NCI-H2196 treated with DMSO at 0.1 percent for 48 hours (cell line): ENCODE results near the gene FKBP4.
A peak's percentile ranks its signal among the peaks of the same experiment; 100 is the strongest.
"Not testable (repeated sequence)": the region's sequence is repeated elsewhere in the genome, so short reads cannot be mapped to it uniquely, and the experiment has no call there.

ENCODE experiments used
- DNase-seq: peaks from one replicate; lab custom pipeline; 2025; ENCODE audit not compliant: unreplicated experiment; lab: John Stamatoyannopoulos, UW

Gene FKBP4, protein sequence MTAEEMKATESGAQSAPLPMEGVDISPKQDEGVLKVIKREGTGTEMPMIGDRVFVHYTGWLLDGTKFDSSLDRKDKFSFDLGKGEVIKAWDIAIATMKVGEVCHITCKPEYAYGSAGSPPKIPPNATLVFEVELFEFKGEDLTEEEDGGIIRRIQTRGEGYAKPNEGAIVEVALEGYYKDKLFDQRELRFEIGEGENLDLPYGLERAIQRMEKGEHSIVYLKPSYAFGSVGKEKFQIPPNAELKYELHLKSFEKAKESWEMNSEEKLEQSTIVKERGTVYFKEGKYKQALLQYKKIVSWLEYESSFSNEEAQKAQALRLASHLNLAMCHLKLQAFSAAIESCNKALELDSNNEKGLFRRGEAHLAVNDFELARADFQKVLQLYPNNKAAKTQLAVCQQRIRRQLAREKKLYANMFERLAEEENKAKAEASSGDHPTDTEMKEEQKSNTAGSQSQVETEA

DNA sequence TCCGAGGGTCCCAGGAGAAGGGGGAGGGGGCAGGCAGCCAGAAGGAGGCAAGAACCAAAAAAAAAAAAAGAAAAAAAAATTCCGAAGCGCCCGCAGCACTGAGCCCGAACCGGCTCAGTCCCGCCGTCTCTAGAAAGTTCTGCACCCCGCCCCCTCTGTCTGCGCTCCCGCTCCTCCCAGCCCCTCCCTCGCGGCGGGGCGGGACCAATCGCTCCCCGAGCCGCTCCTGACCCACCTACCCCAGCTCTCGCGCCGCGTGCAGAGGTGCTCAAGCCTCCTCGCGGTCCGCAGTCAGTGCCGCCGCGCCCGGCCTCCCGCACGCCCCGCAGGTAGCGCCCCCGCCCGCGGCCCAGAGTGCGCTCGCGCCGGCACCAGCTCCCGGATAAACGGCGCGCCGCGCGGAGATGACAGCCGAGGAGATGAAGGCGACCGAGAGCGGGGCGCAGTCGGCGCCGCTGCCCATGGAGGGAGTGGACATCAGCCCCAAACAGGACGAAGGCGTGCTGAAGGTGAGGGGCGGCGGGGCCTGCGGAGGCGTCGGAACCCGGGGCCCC is at the start of gene FKBP4:
FKBP4 (plus strand) TSS at position 235 of the 554 bp plus-strand sequence; CDS start at position 405, 170 bp downstream.
- peak; percentile 42 for DNase-seq

DNA sequence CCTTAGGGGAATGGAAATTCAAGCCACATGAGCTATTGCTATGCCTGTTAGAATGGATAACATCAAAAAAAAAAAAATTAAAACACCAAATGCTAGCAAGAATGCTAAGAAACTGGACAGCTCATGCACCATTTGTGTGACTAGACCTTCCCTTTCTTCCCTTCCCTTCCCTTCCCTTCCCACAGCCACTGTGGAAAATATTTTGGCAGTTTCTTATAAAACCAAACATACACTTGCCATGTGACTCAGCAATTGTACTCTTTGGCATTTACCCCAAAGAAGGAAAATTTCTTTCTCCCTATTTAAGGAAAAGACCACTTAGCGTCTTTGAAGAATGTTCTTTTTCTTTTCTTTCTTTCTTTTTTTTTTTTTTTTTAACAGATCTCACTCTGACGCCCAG is 49.1 kb upstream of the FKBP4 start:
- no peak for DNase-seq

DNA sequence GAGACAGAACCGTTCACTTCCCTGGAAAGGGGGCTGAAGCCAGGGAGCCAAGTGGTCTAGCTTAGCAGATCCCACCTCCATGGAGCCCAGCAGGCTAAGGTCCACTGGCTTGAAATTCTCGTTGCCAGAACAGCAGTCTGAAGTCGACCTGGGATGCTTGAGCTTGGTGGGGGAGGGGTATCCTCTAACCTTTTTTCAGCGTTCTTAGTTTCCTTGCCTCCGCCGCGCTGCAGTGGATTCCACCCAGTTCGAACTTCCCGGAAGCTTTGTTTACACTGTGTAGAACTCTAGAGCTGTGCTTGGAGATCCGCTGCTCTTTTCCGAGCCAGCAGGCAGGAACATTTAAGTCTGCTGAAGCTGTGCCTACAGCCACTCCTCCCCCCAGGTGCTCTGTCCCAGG is 45.2 kb upstream of the FKBP4 start:
- DNase-seq, result no peak

DNA sequence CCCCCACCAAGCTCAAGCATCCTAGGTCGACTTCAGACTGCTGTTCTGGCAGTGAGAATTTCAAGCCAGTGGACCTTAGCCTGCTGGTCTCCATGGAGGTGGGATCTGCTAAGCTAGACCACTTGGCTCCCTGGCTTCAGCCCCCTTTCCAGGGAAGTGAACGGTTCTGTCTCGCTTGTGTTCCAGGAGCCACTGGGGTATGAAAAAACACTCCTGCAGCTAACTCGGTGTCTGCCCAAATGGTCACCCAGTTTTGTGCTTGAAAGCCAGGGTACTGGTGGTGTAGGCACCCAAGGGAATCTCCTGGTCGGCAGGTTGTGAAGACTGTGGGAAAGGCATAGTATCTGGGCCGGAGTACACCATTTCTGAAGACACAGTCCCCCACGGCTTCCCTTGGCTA is 44.6 kb upstream of the FKBP4 start:
- DNase-seq, result no peak

DNA sequence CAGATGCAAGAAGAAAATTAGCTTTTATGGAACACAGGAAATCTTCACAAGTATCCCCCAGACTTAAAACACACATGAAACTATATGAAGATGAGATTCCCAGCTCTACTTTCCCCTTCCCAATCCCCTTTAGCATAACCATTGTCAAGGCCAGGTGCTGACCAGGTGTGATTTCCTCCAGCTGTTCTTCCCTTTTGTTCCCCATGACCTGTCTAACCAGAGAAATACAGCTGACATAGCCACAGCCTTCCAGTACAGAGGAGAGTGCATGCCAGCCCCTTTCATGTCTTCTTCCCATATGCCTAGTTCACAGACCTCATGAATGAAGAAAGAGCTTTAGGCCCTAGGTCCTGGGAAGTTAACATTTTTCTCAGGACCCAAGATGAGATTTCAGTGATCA is 43.5 kb upstream of the FKBP4 start:
- DNase-seq, result no peak

DNA sequence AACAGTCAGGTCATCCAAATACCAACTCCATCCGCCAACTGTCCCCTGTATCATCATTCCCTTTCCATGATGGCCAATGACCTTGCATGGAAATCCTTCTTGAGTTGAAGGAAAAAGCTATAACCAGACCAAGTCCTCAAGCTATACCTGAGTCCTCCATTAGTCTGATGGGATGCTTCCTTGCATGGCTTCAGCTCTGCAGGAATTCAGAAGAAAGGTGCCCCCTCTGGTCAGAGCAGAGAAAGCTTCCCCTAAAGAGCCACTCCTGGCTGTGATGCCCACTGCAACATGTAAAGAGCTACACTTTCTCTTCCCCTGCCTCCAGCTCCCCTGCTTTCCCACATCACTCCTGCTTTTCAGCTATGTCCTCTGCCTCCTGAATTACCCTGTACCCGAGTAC is 43.1 kb upstream of the FKBP4 start:
- DNase-seq, result no peak

DNA sequence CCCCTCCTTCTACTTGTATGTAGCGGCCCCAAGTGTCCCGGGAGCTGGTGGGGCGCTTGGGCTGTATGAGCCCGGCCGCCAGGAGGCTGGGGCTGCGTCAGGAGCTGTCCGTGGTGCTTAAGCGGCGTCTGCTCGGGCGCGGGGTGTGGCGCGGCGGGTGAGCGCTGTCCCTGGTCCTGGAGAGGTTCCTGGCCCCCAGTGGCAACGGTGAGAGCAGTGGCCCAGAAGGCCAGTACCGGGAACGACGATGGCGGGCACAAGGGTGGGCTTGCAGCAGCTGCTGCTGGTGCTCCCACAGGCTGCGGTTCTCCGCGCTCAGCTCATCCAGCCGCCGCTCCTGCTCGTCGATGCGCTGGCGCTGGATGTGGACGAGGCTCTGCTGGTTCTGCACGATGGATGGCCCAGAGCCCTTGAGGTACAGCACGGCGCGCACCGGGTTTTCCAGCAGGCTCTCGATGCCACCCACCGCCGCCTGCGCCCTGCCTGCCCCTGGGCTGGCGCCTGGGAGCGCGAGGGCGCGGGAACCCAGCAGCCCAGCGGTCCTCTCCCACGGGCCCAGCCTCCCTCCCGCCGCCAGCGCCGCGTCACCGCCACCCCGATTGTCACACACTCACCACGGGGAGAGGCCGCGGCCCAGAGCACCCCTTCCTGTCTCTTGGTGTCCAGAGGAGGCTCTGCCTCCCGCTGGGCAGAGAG is 41.9 kb upstream of the FKBP4 start:
- no peak for DNase-seq

DNA sequence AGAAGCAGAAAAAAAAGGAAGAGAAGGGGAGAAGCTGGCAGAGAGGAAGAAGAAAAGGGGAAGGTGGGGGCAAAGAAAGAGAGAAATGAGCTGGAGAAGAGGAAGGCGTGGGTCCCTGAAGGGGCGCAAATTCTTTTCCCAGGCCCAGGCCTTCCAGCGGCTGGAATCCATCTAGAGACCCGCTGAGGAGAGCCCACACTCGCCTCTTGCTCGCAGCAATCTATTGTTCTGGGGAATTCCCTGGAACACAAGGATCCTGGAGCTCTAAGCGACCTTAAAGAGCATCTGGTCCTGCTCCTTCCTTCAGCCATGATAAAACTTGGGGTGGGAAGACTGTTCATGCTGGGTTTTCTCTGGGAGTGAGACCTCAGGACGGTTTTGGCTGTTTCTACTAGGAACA is 41.2 kb upstream of the FKBP4 start:
- no peak for DNase-seq

DNA sequence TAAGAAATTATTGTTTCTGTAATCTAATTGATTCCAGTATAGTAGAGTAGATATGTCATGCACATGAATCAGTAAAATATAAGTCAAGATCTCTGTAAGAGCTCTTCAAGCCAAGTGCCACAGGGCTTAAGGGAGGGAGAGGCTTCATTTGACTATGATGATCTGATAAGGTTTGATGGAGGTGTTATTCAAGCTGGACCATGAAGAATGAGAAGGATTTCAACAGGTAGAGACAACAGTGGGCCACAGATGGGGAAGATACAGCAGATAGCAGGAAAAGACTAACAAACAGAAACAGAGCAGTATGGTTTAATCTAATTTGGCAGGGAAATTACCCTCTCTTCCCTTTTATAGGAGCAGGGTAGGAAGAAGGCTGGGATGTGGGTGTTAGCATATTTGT is 40.6 kb upstream of the FKBP4 start:
- no peak for DNase-seq

DNA sequence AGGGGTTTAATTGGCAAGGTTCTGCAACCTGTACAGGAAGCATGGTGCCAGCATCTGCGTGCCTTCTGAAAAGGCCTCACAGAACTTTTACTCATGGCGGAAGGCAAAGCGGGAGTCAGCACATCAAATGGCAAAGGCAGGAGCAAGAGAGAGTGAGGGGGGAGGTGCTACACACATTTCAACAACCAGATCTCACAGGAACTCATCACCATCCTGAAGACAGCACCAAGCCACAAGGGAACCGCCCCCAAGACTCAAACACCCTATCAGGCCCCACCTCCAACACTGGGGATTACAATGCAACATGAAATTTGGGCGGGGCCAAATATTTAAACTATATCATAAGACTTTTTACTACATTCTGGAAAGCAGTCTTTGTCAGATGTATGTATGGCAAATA is 38.0 kb upstream of the FKBP4 start:
- no peak for DNase-seq

DNA sequence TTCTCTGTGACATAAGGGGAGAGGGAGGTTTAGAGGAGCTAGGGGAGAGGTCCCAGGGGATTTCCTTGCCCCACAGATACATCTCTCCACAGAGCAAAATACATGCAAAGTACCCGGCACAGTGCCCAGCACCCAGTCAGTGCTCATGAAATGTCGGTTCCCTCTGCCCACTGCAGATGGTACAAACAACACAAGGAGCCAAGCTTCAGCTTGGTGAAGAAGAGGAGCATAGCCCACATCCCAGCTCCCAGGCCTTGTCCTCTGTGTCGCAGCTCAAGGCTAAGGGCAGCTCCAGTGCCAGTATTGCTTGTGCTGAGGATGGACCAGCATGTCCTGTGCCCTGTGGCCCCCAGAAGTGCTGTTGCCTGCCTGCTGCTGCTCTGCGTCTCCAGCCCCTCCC is 35.0 kb upstream of the FKBP4 start:
- DNase-seq, result no peak

DNA sequence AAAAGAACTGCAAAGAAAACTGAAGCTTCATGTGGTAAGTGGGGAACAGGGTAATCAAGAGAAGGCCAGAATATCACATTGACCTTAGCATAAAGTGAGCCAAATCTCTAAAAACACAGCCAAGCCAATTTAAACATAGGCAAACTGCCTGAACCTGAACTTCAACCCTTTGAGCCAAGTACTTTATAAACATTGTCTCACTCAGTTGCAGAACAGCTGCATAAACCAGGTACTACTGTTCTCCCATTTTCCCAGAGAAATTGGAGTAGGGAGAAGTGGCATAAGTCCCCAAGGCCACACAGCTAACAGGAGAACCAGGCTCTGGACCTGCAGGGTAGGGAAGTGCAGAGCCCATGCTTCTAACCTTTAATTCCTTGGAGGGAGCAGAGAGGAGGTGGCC is 30.4 kb upstream of the FKBP4 start:
- no peak for DNase-seq

DNA sequence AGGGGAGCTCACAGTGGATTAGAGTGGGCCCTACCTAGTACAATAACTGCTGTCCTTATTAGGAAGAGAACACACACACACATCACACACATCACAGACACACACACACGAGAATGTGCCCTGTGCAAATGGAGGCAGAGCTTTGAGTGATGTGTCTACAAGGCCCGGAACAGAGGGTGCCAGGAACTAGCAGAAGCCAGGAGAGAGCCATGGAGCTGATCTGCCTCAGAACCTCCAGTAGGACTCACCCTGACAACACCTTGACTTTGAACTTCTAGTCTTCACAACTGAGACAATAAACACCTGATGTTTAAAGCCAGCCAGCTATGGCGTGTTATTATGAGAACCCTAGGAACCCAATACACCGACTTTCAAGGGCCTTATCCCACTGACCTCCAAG is 29.7 kb upstream of the FKBP4 start:
- DNase-seq, result no peak

DNA sequence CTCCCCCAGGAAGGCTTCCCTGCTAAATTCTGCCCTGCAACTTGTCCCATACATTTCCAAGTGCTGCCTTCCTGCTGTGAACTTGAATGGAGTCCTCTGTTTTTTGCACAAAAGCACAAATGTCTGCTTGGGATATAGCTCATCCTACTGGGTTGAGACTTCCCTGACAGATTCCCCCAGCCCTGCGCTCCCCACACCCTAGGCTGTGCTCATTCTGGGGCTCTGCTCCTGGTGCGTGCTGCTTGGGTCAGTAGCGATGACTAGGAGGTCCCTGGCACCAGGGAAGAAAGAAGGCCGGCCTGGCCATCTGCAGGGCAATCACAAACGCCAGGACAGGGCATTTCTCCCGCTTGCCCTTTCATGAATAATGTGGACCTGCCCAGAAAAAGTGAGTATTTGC is 29.2 kb upstream of the FKBP4 start:
- no peak for DNase-seq

DNA sequence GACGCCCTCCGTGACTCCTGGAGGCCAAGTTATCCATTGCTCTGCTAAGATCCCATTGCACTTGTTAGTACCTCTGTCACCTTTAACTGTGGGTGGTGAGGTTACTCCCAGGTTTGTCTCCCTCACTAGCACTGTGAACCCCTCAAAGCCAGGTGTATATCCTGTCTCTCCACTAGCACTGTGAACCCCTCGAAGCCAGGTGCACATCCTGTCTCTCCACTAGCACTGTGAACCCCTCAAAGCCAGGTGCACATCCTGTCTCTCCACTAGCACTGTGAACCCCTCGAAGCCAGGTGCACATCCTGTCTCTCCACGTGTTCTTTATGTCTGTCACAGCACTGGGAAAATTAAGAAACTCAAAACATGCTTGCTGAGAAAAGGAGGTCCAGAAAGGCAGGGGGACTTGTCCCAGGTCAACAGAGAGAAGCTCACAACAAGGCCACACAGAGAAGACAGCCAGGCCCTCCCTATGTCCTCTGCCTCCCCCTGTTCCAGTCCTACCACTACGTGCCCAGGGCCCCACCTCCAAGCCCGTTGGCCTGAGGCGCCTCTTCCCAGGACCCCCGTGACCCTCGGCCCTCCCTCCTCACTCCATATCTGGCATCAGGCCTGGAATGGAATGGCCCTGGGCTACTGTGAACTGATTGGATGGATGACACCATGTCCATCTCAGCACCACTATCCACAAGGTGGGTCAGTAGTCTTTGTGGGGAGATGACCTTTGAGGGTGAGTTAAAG is 26.4 kb upstream of the FKBP4 start:
- DNase-seq, result no peak

DNA sequence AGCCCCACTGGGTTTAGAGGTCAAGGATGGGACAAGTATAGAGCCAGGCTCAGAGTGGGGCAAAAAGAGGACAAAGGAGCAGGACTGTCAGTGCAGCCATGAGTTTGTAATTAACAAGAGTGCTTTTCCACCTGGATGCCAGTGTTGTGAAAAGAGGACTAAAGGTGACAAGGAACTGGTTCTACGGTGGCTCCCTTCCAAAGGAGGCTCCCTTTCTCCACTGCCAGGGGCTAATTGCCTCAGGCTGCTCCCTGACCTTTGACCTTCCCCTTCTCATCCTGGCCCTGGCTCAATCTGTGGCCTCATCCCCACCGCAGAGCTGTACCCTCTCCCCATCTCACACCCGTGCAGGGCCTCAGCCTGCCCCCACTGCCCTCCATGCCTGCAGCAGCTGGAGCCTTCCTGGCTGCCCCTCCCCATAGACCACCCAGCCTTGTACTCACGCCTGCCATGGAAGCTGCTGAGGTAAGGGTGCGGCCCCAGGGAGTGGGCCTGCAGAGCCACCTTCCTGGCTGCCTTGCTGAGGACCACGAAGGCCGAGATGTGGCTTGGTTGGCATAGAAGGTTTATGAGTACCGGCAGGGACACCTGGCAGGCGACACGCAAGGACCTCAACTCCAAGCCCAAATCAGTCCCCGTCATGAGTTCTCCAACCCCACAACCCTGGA is 24.8 kb upstream of the FKBP4 start:
- DNase-seq, result no peak

DNA sequence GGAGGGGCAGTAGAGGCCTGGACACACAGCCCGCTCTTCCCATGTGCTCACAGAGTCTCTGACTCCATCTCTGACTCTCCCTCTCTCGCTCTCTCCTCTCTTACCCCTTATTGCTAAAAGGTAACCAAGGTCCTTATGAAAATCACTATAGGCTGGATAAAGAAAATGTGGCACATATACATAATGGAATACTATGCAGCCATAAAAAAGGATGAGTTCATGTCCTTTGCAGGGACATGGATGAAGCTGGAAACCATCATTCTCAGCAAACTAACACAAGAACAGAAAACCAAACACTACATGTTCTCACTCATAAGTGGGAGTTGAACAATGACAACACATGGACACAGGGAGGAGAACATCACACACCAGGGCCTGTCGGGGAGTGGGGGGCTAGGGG is 24.2 kb upstream of the FKBP4 start:
- DNase-seq, result not testable (repeated sequence)

DNA sequence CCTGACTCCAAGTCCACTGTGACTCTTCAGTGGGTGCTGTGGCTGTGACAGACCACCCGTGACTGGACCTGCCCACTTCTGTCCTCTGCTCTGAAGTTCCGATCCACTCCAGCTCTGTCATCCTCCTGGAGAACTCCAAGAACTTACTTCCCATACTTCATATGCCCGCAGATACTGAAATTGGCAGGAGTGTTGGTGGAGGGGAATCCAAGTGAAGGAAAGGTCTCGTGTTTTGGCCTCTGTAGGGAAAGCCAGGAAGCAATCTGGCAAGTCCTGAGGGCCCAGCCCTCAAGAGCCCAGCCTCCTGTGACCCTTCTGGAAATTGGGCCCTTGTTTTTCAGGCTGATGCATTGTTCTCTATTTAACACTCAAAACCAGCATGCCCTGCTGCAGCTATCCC is 22.4 kb upstream of the FKBP4 start:
- no peak for DNase-seq

DNA sequence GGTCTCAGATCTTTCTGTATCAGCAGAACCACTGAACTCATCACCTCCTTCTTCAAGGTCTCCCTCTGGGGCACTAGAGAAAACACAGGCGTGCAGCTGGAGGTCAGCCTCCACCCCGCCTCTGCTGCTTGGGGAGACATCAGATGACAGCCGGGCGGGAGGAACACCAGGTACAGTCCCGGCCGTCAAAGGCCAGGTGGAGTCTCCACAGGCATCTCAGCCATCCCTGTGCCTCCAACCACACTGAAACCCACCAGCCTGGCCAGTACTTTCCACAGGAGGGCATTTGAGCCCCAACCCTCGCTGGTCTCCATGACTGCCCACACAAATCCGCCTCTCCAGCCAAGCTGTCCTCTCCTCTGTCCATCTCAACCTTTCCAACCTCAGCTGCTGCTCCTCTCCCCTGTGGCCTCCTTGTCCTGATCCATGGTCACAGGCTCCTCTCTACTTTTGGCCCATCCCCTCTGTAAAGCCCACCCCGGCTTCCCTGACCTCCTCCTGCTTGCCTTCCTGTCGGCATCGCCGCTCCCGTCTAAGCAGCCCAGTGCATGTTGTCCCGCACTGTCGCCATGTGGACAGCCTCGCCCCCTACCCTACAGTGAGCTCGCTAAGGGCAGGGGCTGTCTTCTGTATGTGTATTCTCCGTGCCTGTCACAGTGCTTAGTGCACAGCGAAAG is 21.4 kb upstream of the FKBP4 start:
- DNase-seq, result no peak

DNA sequence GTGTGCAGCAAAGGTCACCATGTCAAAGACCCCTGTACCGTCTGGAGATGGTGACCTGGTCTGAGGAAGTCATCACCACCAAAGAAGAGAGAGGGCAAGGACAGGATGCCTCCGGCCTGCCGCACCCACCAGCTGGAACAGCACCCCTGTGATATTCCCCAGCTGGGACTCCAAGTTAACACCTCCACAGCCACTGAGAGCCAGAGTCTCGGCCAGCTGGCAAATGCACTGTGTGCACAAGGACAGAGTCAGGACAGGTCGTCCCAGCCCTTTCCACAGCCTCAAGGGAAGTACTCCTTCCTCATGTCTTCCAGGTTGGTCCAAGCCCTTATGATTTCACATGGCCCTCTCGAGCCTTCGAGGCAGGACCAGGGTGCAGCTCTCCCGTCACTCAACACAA is 19.3 kb upstream of the FKBP4 start:
- DNase-seq, result no peak
